ENCODE measurements around the gene ZNF524. TPM values are rescaled to one million over a fixed set of nuclear protein-coding genes. Genes with fewer than 3 reads are reported as not detected.

The ZNF524 gene
- total RNA-seq, 1 donor: 10.8 TPM

GRCh38 chr19:55635856-55636440 lies 35.9 kb downstream of the ZNF524 start:
- peak overlapping the region; percentile 100 for H3K4me3 ChIP-seq (ENCODE audit: low read depth, low read length)
- TF ChIP-seq CTCF (IDR thresholded peaks at IDR 0.05; ENCODE audit: insufficient read depth, low read length): no peak
- no peak for DNase-seq (ENCODE audit: low read depth)

GRCh38 chr19:55636723-55637122 lies 36.6 kb downstream of the ZNF524 start:
- peak overlapping the region; percentile 100 for H3K4me3 ChIP-seq (ENCODE audit: low read depth, low read length)
- no peak for TF ChIP-seq CTCF (IDR thresholded peaks at IDR 0.05; ENCODE audit: insufficient read depth, low read length)
- no peak for DNase-seq (ENCODE audit: low read depth)

- no peak for TF ChIP-seq CTCF (IDR thresholded peaks at IDR 0.05; ENCODE audit: insufficient read depth, low read length)
- H3K4me3 ChIP-seq (ENCODE audit: low read depth, low read length): no peak overlapping the region
- no peak for DNase-seq (ENCODE audit: low read depth)
These were observed 37.4 kb downstream of the ZNF524 start for GRCh38 chr19:55637534-55637933.

GRCh38 chr19:55638864-55639359 lies 38.8 kb downstream of the ZNF524 start:
- no peak for DNase-seq (ENCODE audit: low read depth)
- no peak overlapping the region for H3K4me3 ChIP-seq (ENCODE audit: low read depth, low read length)
- peak; percentile 54 for TF ChIP-seq CTCF (IDR thresholded peaks at IDR 0.05; ENCODE audit: insufficient read depth, low read length)

GRCh38 chr19:55640043-55640576 lies 40.0 kb downstream of the ZNF524 start:
- H3K4me3 ChIP-seq (ENCODE audit: low read depth, low read length): peak overlapping the region; percentile 75
- DNase-seq (ENCODE audit: low read depth): peak; percentile 63
- TF ChIP-seq CTCF (IDR thresholded peaks at IDR 0.05; ENCODE audit: insufficient read depth, low read length): peak; percentile 42

GRCh38 chr19:55640577-55641425 lies 40.7 kb downstream of the ZNF524 start, which contains the start of gene ZNF580:
ZNF580 (plus strand) TSS chr19:55641002; CDS start chr19:55642509, 1,507 bp downstream.
- H3K4me3 ChIP-seq (ENCODE audit: low read depth, low read length): peak within 1 kb of the TSS; percentile 75
- DNase-seq (ENCODE audit: low read depth): peak; percentile 71
- TF ChIP-seq CTCF (IDR thresholded peaks at IDR 0.05; ENCODE audit: insufficient read depth, low read length): no peak
